Stimulated activated CD4-positive, alpha-beta T cell treated with anti-CD3 and anti-CD28 coated beads, Interleukin-12 subunit alpha, Interleukin-12 subunit beta, amount 100 ng/mL, for 24 hours (primary cell): Measurements from ENCODE around the gene CCT3.

Experiments
- DNase-seq, 2 experiments: peaks; one replicate each; pipeline ENCODE4 v3.0.0-alpha.2; 2020; ENCODE audit warnings: low read depth in 2 of 2

CCT3 gene

GRCh38 chr1:156282479-156283222 is 55.4 kb downstream of the CCT3 start, which contains the start of gene SMG5:
Gene SMG5 (minus strand): TSS chr1:156282825. CDS start chr1:156282680, 145 bp downstream.
- peak; percentile 88 to 94 for DNase-seq

DNA sequence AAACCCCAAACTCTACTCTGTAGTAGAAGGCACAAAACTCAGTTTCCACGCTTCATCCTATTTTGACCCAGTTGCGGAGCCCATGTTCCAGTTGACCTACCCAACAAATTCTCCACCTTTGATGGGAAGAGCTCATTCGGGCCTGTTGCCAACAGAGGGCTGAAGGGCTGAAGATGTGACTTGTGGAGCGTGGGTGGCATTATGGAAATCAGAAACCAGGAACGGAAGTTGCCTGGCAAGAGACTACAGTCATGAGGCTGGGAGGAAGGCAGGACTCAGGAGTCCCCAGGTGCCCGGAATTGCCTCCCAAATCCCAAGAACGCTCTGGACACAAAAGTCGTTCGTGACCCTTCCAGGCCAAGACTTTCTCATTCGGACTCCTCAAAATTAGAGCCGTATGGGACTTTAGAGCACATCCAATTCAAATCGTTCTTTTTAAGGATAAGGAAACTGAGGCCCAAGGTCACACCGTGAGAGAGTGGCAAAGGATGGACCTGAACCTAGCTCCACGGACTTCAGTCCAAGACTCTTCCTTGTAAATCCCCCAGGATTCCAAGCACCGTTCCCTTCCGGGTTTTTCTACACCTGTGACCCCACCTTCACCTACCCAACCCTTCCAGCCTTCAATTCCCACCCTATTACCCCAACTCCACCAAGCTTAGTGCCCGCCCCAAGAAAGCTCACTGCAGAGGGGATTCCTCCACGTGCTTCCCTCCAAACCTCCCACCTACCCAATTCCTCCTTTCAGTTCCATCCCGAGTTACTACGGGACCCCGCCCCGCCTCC is 56.2 kb downstream of the CCT3 start:
- DNase-seq, result peak in 1 of 2 experiments; percentile 26

GRCh38 chr1:156281281-156281680 is 56.8 kb downstream of the CCT3 start:
- peak in 1 of 2 experiments; percentile 45 for DNase-seq

- no peak for DNase-seq
Observed at GRCh38 chr1:156279837-156280236, 58.3 kb downstream of the CCT3 start.

GRCh38 chr1:156276966-156277381 is 61.1 kb downstream of the CCT3 start:
- DNase-seq, result no peak

DNA sequence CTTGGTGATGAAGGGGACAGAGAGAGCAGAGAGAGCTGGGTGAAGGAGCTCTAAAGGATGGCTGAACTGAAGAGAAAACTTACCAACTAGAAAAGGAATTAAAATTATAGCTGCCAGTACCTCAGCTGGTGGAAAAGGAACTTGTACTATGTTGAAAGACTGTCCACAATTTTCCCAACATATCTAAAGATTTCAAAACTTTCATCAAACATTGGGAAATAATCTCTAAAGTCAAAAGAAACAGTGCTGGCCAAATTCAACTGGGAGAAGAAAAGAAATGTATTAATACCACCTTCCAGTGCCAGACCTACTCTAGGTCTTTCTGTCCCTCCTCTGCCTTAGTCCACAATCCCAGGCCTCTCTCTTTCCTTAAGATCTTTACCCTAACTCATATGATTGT is 61.6 kb downstream of the CCT3 start:
- no peak for DNase-seq

DNA sequence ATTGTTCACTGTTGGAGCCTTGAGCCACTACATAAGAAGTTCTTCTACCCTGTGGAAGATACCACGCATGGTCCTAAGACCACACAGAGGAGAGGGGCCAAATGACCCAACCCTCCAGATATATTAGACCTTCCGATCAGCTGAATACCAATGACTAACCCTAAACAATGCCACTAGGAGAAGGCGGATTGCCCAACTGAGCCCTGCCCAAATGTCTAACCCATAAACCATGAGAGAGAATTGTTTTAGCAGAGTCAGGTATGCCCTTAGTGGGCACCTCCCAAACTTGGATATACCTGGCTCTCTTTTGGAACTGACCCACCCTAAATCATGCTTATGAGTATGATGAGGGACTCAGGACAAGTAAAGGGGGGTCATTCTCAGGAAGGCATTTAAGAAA is 67.8 kb downstream of the CCT3 start:
- DNase-seq, result no peak

DNA sequence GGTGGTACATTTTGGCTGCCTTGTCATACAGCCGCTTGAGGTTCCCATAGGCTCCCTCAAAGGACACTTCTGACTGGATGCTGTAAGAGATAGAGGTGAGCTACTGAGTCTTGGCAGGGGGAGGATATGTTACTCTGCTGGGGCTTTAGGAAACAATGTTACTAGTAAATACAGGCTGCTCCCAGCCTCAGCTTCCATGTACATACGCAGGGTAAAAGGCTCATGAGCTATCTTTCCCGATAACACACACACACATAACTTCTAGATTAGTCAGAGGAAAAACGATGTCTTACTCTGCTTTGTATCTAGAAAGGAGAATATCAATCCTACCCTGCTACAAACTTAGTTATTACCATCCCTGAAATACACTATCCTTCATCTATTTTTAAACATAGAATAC is 69.8 kb downstream of the CCT3 start:
- no peak for DNase-seq

DNA sequence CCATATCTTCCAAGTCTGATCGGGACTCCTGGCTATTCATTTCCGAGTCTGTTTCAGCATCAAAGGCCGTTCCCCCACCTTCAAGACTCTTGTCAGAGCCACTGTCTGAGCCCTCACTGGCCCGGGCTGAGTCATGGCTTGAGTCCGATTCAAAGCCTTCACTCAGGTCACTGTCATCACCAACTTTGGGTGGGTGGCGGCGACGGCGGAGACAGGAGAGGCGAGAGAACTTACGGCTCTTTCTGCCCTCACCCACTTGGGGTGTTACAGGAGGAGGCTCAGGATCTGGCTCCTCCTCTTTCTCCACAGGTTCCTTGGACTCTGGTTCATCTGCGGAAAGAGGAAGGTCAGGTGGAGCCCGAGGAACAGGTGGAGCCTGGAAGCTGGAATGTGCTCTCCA is 72.0 kb downstream of the CCT3 start:
- DNase-seq, result no peak

GRCh38 chr1:156263288-156263655 is 74.8 kb downstream of the CCT3 start:
- no peak for DNase-seq

DNA sequence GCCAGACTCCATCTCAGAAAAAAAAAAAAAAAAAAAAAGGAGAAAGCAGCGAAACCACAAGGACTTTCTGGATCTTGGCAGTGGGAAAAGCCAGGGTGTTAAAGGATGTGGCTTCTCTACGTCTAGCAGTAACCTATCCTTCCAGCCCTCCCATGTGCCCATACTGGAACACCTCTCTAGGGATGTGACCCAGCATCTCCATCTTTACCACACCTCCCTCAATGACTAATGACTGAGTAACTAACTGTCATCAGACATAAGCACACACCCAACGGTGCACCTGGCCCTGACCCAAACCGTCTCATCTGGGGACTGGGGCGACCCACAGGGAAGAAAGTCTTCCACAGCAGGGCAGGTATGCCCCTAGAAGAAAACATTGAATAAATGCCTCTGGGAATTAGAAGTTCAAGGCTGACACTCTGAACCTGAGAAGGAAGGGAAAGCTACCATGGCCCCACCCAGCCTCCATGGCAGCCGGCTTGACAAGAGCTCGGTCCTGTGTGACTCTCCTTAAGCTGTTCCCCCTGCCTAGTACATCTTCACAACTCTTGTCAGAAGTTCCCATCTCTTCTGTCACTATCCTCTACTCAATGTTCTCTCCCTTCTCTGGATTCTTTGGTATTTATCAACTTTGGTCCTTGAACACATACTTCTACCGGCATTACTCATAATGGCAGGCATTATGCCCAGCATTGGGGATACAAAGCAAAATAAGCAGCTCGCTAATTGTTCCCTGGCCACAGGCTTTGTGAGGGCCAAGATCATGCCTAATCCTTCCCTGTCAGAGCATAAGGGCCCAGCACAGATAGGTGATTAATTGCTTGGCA is 75.4 kb downstream of the CCT3 start:
- no peak for DNase-seq

- DNase-seq, result no peak
Observed at GRCh38 chr1:156260896-156261295, 77.2 kb downstream of the CCT3 start.

DNA sequence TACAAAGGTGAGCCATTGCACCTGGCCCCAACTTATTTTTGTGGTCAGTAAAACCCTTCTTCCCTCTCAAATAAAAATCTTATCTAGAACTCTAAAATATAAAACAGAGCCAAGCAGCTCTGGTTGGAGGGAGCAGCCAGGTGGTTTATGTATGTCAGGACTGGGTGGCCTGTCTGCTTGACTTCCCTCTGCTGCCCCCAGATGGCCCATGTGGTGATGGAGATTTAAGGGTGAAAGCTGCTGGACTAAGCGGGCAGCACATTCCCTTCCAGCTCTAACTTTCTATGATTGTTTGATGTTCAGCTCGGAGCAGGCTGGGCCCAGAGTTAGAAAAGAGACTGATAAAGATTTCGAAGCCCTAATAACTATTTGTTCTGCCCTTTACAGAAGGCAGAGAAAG is 78.3 kb downstream of the CCT3 start:
- DNase-seq, result no peak
